GM19023 (cell line): ENCODE measurements around the gene MT4.

Source experiments
- ATAC-seq: cut with Tn5 transposase; IDR thresholded peaks from one replicate; pipeline ENCODE4 v1.9.1; 2021; ENCODE audit warnings: mild to moderate bottlenecking, moderate library complexity; ENCODE audit not compliant: unreplicated experiment

The MT4 gene

GRCh38 chr16:56618138-56618537, 53.3 kb downstream of the MT4 start:
- no peak for ATAC-seq
